NCI-H526 (cell line): ENCODE data around the gene SUSD2.
"Not testable (repeated sequence)": the region's sequence is repeated elsewhere in the genome, so short reads cannot be mapped to it uniquely, and the experiment has no call there.

ENCODE experiments used
- DNase-seq, 2 experiments: peaks; one replicate each; lab custom pipeline; 2025; lab: John Stamatoyannopoulos, UW

Gene SUSD2

DNA sequence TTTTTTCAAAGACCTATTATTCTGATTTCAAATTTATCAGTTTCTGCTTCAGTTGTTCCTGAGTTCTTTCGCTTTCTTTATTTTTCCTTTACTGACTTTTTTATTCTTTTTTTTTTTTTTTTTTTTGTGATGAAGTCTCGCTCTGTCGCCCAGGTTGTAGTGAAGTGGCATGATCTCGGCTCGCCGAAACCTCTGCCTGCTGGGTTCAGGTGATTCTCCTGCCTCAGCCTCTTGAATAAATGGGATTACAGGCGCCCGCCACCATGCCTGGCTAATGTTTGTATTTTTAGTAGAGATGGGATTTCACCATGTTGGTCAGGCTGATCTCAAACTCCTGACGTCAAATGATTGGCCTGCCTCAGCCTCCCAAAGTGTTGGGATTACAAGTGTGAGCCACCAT is 31.8 kb downstream of the SUSD2 start:
- DNase-seq = not testable (repeated sequence)

DNA sequence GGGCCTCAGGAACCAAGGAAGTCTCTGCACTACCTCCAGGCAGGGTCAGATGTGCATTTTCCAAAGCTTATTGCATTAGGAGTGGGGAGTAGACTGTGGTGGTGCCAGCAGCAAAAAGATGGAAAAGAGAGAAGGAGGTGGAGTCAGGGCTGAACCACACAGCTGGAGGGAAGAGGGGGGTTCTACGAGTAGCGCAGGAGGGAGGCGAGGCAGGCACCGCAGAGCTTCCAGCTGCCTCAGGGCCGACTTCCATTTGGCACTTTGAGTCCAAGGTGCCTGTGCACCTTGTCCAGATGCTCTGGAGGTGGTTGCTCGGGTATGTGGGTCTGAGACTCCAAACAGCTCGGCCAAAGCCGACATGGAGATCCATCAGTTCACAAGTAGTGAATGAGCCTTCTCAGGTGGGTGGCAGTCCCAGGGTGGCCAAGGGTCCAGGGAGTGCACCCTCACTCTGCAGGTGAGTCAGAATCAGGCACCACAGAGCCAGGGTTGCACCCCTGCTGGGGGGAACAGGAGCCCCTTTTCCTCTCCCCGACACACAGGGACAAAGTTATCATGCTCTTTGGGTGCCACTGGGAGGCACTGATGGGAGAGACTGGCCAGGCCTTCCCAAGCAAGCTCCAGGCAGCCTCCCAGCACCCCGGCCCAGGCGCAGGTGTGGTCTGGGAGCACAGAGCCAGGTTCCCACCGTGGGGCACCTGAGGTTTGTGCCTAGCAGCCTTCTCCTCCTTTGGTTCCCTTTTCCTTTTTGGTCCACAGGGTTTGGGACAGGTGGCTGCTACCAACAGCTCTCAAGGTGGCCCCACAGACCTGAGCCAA is 33.4 kb downstream of the SUSD2 start:
- DNase-seq = no peak

DNA sequence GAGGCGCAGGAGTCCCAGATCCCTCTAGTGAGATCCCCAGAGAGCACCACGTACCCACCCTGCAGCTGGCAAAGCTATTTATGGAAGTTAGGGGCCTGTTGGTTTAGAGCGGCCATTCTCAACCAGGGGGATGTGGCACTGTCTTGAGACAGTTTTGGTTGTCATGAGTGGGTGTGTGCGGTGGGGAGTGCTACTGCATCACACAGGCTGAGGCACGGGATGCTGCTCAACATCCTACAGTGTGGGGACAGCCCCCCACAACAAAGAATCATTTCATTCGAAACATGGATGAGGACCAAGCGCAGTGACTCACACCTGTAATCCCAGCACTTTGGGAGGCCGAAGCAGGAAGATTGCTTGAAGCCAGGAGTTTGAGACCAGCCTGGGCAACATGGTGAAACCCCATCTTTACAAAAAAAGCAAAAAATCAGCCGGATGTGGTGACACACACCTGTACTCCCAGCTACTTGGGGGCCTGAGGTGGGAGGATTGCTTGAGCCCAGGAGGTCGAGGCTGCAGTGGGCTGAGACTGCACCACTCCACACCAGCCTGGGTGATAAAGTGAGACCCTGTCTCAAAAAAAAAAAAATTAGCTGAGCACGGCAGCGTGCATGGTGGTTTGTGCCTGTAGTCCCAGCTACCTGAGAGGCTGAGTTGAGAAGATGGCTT is 35.4 kb downstream of the SUSD2 start:
- DNase-seq = no peak

DNA sequence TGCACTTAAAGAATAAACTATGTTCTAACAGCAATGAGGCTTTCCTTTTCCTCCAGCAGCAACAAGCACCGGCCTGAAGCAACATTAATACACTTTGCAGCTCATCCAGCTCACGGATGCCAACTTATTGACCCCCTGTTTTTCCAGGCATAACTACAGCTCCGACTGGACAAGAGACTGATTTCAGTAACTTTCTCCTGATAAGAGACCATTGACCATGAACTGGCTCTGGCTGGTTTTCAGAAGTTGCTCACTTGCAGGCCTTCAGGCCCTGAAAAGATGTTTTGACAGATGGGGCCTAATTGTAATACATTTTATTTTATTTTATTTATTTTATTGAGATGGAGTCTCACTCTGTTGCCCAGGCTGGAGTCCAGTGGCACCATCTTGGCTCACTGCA is 36.1 kb downstream of the SUSD2 start:
- no peak for DNase-seq

DNA sequence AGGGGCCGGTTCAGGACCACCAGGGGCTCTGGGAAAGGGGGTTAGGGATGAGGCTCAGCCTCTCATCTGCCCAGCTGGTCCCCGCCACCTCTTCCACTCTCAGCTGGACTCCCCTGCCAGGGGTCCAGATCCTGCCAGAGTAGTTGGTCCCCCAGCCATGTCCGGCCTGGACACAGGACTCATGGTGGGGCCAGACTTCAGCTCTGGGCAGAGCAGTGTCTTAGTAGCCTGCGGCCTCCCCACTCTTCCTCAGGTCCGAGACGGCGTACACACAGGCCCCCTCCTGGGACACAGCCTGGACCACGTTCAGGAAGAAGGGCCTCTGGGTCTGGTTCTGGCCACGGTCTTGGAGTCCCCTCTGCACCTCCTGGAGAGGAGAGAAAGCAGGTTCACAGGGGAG is 38.5 kb downstream of the SUSD2 start:
- DNase-seq = no peak

DNA sequence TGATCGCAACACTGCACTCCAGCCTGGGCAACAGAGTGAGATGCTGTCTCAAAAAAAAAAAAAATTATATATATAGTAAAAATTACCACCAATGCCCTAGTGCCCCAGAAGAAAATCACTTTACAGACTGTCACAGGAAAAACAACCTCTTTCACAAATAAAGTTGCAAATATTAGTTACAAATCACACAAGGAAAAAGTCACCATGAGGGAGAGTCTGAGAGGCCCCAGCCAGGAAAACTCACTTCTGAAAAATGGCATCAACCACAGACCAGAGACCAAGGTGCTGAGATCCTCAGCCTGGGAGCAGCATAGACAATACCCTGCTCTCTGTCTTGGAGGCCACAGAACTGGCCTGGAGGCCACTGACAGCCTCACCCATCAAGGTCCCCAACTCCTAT is 43.2 kb downstream of the SUSD2 start:
- no peak for DNase-seq

DNA sequence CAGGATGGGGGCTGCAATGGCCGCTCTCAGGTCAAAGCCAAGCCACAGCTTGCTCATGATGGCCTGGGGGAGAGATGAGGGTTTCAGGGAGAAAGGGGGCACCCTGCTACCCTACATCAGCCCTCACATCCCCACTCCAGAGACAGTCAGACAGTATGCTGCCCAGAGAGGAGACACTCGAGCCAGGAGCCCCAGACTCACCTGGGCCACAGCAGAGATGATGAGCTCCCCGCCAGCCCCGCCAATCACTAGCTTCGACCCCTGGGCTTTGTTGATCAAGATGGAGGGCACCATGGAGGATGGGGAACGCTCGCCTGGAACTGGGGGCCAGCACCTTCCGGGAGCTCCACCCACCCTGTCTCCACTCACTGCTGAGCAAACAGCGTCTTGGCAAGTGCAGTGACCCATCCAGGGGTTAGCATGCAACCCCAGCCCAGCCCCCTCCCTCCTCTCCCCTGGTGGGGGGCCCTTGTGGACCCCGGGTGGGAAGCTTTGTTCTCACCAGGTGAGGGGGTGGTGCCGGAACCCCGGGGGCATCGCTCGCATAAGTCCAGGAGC is 43.8 kb downstream of the SUSD2 start:
- no peak for DNase-seq

DNA sequence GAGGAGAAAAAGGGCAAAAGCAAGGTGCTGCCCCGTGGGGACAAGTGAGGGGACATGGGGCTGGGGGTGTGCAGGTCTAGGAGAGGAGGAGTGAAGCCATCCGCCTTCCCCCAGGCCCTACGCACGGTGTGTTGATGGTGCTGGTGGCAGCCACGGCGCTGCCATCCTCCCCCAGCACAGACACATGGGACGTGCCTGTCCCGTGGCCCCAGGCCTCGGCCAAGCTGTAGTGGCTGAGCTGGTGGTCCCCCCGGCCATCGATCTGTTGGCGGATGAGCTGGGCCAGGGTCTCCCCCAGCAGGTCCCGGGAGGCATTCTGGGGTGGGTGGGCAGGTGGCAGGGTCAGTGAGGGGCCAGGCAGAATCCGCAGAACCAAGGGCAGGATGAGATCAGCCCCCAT is 44.7 kb downstream of the SUSD2 start:
- DNase-seq = no peak

DNA sequence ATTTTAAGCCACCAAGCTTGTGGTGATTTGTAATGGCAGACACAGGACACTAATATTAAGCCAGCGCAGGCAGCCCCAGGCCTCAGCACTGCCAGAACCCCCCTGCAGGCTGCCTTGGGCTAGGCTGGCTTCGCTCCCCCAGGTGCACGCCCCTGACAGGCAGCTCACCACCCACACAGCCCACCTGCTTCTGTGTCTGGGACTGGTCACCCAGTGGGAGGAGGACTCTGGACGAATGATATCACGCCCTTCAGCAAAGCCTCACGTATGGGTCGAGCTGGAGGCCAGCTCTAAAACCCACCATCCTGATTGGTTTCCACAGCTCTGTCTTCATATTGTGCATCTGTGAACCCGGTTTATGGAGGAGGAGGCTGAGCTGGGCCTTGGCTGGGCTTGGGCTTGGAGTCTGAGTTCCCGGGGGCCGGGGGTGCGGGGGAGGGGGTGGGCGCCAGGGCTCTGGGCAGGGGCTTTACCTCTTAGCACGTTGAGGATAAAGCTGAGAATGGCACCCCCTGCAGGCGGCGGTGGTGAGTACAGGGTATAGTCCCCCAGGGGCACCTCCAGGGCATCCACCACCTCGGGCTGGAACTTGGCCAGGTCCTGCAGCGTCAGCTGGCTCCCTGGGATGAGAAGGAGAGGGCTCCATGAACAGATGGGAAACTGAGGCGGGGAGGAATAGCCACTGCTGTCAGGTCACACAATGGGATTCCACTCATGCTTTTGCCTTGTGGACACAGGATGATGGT is 49.8 kb downstream of the SUSD2 start:
- peak in 1 of 2 experiments; percentile 14 for DNase-seq

DNA sequence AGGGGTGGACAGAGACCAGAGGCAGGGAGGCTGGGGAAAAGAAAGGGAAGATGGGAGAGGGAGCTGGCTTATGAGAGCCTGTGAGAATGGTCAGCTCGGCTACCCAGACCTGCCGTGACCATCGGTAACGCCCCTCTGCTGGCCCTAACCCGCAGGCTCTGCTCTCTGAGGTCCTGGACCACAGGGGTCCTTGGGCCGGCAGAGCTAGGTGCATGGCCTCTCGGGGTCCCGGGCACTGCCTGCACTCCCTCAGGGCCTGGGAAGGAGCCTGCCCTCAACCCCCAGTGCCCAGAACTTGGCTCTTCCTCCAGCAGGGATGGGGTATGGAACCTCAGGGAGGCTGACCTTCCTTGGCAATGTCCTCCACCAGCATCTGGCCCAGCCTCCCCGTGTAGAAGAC is 50.4 kb downstream of the SUSD2 start:
- DNase-seq = no peak

DNA sequence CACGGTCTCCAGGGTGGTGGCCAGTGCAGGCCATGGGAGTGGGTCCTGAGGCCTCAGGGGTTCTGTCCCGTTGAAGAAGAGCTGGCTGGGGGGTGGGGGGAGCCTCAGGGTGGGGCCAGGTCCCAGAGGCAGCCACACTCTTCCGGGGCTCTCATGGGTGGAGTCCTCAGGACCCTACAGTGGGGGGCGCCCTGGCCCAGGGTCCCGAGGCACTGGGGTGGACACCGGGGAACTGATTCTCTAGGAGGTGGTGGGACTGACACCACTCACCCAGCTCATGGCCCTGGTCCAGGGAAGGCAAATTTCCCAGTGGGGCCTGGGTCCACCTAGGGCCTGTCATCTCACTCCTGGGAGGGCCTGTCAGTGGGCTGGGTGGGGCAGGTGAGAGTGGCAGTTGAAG is 50.8 kb downstream of the SUSD2 start:
- no peak for DNase-seq

DNA sequence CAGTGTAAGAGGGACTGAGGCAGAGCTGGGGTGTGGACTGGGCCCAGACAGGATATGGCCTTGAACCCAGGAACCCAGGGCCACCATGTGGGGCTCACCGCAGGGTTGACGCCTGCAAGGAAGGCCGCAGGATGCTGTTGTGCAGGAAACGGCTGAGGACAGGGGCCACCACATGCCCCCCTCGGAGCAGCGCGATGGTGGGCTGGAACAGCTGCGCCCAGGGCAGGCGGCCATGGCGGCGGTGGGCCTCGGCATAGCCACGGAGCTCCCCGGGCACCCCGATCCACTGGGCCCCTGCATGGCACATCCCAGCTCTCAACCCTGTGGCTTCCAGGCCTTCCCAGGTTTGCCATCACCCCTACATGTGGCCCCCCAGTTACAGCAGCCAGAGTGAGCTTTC is 51.4 kb downstream of the SUSD2 start:
- DNase-seq = no peak

DNA sequence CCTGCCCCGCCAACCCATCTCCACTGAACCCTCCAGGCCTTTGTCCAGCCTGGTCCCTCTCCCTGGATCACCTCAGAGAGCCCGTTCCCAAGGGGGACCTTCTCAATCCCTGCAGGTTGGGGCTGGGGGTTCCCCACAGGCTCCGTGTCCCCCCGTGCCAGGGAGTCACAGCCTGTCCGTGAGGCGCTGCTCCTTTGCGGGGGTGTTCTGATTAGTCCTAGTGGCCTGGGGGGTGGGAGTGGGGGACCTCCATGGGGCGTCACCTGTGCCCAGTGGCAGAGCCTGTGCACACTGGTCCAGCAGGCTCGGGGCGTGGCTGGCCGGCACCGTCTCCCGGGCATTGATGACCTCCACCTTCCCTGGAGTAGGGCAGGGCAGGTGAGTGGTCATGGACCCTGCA is 51.9 kb downstream of the SUSD2 start:
- DNase-seq = no peak

DNA sequence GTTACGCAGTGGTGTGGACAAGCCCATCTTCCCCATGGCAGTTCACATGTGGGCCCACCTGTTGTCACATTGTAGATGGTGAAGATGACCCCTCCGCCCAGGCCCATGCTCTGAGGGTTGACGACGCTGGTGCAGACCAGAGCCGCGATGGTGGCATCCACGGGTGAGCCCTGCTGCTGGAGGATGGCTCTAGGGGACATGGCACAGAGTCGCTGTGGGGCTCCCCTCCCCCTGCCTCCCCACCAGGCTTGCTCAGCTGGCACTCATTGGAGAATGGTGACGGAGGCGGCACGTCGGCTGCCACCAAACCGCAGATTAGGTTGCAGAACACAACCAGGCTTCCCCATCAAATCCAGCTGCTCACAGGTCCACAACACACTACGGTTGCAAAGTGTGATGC is 52.5 kb downstream of the SUSD2 start:
- no peak for DNase-seq

DNA sequence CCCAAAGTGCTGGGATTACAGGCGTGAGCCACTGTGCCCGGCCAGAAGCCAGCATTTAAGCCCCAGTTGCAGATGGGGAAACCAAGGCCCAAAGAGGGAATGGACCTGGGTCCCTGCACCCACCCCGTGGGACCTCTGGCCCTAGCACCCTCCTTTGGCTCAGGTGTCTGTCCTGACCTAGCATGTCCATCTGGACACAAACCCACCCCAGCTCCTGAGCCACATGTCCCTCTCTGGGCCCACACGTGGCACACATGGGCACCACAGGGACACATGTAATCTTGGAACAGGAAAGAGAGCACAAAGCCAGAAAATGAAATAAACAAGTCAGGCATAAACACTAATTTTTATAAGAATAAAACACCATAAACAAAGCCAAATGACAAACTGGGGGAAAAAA is 54.0 kb downstream of the SUSD2 start:
- DNase-seq = no peak

DNA sequence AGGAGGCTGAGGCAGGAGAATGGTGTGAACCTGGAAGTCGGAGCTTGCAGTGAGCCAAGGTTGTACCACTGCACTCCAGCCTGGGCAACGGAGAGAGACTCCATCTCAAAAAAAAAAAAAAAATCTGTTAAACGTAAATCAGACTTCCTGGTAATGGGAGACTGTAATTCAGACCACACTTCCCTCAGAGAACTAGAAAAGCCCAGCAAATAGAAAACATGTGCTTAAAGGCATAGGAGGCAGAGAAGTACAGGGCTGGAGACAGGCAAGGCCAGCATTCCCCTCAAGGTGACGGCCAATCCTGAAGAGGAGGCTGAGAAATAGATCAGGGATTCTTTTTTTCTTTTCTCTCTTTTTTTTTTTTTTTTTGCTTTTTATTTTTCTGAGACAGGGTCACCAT is 55.4 kb downstream of the SUSD2 start:
- DNase-seq = no peak

DNA sequence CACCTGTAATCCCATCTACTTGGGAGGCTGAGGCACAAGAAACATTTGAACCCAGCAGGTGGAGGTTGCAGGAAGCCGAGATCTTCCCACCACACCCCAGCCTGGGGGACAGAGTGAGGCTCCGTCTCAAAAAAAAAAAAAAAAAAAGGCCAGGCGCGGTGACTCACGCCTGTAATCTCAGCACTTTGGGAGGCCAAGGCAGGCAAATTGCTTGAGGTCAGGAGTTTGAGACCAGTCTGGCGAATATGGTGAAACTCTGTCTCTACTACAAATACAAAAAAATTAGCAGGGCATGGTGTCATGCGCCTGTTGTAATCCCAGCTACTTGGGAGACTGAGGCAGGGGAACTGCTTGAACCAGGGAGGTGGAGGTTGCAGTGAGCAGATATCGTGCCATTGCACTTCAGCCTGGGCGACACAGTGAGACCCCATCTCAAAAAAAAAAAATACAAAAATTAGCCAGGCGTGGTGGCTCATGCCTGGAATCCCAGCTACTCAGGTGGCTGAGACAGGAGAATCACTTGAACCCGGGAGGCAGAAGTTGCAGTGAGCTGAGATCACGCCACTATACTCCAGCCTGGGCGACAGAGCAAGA is 56.9 kb downstream of the SUSD2 start:
- DNase-seq = not testable (repeated sequence)
